GM21390 (cell line): ENCODE measurements around the gene APLP2.
"Not testable (repeated sequence)": the region's sequence is repeated elsewhere in the genome, so short reads cannot be mapped to it uniquely, and the experiment has no call there.

Experiments used
- ATAC-seq: cut with Tn5 transposase; IDR thresholded peaks from one replicate; pipeline ENCODE4 v1.9.1; 2021; ENCODE audit not compliant: unreplicated experiment

The APLP2 gene

GRCh38 chr11:130088919-130089673, 19.4 kb downstream of the APLP2 start:
- ATAC-seq = no peak

DNA sequence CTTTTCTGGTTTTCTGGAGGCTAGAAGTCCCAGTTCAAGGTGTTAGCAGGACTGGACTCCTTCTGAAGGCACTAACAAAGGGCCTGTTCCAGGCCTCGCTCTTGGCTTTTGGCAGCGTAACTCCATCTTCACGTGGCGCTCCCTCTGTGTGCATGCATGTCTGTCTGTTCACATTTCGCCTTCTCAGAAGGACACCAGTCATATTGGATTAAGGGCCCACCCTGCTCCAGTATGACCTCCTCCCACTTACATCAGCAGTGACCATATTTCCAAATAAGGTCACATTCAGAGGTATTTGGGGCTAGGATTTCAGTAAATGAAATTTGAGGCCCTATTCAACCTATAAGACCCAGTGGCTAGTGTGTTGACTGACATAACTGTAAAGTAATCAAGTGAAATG, 20.0 kb downstream of the APLP2 start:
- no peak for ATAC-seq

GRCh38 chr11:130090517-130090916, 20.8 kb downstream of the APLP2 start:
- not testable (repeated sequence) for ATAC-seq

- ATAC-seq = not testable (repeated sequence)
Measured at GRCh38 chr11:130091169-130091568, 21.5 kb downstream of the APLP2 start.

GRCh38 chr11:130092661-130093060, 23.0 kb downstream of the APLP2 start:
- ATAC-seq = no peak

DNA sequence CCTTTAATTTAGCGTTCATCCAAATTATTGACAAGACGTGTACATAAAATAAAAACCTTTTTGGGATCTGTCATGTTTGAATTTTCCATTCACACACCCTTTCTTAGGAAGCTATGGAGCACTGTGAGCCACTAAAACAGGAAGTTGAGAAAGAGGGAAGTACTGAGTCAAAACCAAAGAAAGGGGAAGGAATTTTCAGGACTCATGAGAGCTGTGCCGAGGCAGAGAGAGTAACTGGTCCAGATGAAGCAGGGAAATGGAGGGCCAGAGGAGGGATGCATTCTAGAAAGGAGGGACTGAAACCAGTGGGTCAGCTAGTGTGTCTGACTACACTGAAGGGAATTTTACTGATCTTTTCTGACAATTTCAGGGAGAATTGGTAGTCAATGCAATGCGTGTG, 24.9 kb downstream of the APLP2 start:
- ATAC-seq = no peak

GRCh38 chr11:130095326-130095725, 25.6 kb downstream of the APLP2 start:
- ATAC-seq = no peak

- no peak for ATAC-seq
Measured at GRCh38 chr11:130096042-130096441, 26.3 kb downstream of the APLP2 start.

DNA sequence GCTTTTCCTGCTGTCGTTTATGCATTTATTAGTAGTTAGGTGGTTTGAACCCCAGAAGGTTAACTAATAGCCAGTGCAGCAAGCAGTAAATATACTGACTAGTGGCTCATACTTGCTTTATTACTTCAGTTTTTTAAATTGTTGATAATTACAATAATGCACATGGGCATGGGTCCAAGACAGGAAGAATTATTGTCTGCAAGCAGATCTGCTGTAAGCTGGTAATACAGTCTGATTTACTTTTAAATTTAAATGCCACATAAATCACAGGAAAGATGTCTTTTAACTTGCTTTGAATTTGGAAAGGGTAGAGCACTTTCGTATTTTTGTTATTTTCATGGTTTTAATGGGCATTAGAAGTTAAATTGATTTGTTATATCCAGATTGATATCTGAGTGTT, 27.1 kb downstream of the APLP2 start:
- no peak for ATAC-seq

- no peak for ATAC-seq
Measured at GRCh38 chr11:130097285-130097684, 27.6 kb downstream of the APLP2 start.

DNA sequence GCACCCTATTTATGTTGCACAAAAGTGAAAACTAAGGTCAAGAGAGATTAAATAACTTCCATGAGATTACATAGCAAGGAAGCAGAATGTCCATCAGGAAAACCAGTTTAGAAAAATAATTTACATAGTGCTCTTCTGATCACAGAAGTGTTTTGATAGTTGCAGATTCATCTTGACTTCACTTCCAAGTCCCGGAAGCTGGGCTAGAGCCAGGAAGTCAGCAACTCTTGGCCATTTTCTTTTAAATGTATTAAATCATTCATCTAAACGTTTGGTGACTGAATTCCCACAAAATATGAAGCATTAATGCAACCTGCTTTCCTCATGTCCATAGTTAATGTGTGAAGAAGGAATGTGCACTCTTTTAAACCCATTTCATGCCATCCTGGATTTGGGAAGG, 29.7 kb downstream of the APLP2 start:
- ATAC-seq = no peak

DNA sequence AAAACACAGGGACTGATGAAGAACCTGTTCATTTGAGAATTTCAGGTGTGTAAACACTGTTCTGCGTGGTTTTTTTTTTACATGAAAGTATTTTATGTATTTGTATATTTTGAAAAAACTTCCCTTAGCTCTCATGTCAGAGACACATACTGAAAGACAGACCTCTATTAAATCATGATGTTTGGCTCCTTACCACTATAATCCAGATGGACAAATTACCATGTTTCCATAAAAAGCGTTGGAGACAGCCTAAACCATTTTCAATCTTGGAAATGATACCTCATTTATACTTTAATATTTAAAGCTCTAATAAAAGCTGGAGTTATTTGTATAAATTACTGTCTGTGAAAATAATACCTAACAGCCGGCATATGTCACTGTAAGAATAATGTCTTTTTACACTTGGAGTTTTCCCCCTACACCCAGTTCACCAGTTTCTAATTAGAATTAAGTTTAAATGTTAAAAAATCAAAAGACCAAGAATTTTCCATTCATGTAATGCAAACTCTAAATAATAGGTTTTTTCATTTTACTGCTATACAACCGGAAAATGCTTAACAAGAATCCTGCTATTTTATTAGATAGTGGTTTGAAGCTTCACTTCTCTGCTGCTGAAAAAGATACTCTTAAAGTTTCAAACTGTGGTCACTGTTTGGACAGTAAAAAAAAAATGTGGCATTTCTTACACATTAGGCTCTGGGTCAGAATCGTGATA, 30.8 kb downstream of the APLP2 start:
- no peak for ATAC-seq

- ATAC-seq = no peak
Measured at GRCh38 chr11:130101661-130102060, 32.0 kb downstream of the APLP2 start.

GRCh38 chr11:130102301-130103249, 32.9 kb downstream of the APLP2 start:
- ATAC-seq = no peak

GRCh38 chr11:130103296-130103814, 33.7 kb downstream of the APLP2 start:
- ATAC-seq = no peak

DNA sequence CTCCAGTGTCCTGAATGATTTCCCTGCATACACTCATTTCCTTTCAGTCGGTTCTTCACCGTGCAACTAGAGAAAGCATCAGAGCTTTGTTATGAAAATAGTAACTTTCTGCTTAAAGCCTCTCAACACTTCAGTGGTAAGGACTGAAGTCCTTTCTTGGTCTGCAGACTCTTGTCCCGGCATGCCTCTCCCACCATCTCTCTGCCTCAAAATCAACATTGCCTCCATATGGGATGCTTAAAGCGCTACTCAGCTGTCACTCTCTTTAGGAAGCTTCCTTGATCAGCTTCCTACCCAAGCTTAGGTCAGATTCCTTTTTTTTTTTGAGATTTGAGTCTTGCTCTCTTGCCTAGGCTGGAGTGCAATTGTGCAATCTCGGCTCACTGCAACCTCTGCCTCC, 36.7 kb downstream of the APLP2 start:
- ATAC-seq = no peak

DNA sequence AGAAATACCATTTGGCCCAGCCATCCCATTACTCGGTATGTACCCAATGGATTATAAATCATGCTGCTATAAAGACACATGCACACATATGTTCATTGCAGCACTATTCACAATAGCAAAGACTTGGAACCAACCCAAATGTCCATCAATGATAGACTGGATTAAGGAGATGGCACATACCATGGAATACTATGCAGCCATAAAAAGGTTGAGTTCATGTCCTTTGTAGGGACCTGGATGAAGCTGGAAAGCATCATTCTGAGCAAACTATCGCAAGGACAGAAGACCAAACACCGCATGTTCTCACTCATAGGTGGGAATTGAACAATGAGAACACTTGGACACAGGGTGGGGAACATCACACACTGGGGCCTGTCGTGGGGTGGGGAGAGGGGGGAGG, 39.0 kb downstream of the APLP2 start:
- ATAC-seq = not testable (repeated sequence)

- no peak for ATAC-seq
Measured at GRCh38 chr11:130109386-130109785, 39.7 kb downstream of the APLP2 start.

DNA sequence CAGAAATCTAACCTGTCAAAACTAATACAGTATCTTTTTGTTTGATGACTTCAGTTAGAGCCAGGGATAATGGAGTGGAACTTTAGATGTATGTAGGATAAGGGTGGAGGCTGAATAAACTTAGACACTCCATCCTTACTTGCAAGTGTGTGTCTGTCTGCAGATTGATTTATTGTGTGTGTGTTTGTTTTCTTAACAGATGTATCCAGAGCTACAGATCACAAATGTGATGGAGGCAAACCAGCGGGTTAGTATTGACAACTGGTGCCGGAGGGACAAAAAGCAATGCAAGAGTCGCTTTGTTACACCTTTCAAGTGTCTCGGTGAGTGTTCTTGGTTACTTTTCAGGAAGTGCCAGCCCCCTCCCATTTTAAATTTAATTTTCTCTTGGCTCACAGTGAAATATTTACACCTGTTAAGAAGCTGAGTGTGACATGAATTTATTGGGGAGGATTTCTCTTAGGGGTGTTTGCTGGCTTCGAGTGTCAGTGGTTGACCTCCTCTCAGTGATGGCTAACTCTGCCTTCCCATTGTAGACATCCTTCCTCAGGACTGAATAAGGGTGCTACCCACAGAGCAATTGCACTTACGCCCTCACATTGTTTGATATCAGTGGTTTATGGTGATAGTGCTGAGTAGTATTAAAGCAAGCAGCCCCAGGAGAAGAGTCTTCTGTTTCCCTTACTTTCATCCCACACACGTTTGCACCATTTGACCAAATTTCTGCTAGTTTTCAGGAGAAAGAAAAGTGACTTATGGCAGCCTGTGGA, 40.8 kb downstream of the APLP2 start:
- ATAC-seq = no peak

GRCh38 chr11:130112071-130112830, 42.6 kb downstream of the APLP2 start:
- no peak for ATAC-seq
